ENCODE measurements around the gene NRIP1.

- TF ChIP-seq POLR2AphosphoS5 (IDR thresholded peaks at IDR 0.05) (no peak), POLR2A (IDR thresholded peaks at IDR 0.05) (no peak), EP300 (IDR thresholded peaks at IDR 0.05) (no peak)
- TF ChIP-seq, protein P1, sequence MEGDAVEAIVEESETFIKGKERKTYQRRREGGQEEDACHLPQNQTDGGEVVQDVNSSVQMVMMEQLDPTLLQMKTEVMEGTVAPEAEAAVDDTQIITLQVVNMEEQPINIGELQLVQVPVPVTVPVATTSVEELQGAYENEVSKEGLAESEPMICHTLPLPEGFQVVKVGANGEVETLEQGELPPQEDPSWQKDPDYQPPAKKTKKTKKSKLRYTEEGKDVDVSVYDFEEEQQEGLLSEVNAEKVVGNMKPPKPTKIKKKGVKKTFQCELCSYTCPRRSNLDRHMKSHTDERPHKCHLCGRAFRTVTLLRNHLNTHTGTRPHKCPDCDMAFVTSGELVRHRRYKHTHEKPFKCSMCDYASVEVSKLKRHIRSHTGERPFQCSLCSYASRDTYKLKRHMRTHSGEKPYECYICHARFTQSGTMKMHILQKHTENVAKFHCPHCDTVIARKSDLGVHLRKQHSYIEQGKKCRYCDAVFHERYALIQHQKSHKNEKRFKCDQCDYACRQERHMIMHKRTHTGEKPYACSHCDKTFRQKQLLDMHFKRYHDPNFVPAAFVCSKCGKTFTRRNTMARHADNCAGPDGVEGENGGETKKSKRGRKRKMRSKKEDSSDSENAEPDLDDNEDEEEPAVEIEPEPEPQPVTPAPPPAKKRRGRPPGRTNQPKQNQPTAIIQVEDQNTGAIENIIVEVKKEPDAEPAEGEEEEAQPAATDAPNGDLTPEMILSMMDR (IDR thresholded peaks at IDR 0.05): no peak
Observed at GRCh38 chr21:15018382-15018781, 46.4 kb downstream of the NRIP1 start.

Data from gastroesophageal sphincter (tissue), 3 donors.